ENCODE results near the gene TMPRSS6.

- TF ChIP-seq, protein P1, sequence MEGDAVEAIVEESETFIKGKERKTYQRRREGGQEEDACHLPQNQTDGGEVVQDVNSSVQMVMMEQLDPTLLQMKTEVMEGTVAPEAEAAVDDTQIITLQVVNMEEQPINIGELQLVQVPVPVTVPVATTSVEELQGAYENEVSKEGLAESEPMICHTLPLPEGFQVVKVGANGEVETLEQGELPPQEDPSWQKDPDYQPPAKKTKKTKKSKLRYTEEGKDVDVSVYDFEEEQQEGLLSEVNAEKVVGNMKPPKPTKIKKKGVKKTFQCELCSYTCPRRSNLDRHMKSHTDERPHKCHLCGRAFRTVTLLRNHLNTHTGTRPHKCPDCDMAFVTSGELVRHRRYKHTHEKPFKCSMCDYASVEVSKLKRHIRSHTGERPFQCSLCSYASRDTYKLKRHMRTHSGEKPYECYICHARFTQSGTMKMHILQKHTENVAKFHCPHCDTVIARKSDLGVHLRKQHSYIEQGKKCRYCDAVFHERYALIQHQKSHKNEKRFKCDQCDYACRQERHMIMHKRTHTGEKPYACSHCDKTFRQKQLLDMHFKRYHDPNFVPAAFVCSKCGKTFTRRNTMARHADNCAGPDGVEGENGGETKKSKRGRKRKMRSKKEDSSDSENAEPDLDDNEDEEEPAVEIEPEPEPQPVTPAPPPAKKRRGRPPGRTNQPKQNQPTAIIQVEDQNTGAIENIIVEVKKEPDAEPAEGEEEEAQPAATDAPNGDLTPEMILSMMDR (IDR thresholded peaks at IDR 0.05; ENCODE audit: control extremely low read depth in 1 of 3, insufficient read depth in 1 of 3, low read depth in 1 of 3, low read length in 3 of 3): no peak
- TF ChIP-seq KDM5A (IDR thresholded peaks at IDR 0.05; ENCODE audit: low read length) (no peak), CEBPB (IDR thresholded peaks at IDR 0.05; ENCODE audit: low read depth, low read length) (no peak), ATF3 (IDR thresholded peaks at IDR 0.05; ENCODE audit: insufficient read depth, low read depth, low read length) (no peak), BRCA1 (IDR thresholded peaks at IDR 0.05; ENCODE audit: low read depth, low read length) (no peak)
Measured at GRCh38 chr22:37129866-37130441, 20.4 kb upstream of the TMPRSS6 start.
